Tibial nerve (tissue), 4 donors: Measurements from ENCODE around the gene PDRG1. TPM values are rescaled to one million over a fixed set of nuclear protein-coding genes. Genes with fewer than 3 reads are reported as not detected.

Experiments
- DNase-seq, 2 donors: peaks; one replicate each; pipeline ENCODE4 v3.0.0-alpha.2; 2019; ENCODE audit warnings: low spot score in 2 of 2
- H3K27ac ChIP-seq, 4 donors: fragments of 200-600 bp; sonication (generic) in 3 of 4; one replicate each; pipeline ENCODE4 v1.5.1; 2017 to 2019; ENCODE audit warnings: mild to moderate bottlenecking in 1 of 4
- H3K27me3 ChIP-seq, 2 donors: fragments of 200-600 bp; sonication (generic) in 1 of 2; one replicate each; pipeline versions ENCODE4 v1.5.1 to v1.6.0; 2017 to 2019
- H3K36me3 ChIP-seq, 3 donors: fragments of 200-600 bp; sonication (generic); one replicate each; pipeline ENCODE4 v1.5.1; 2018 to 2019
- H3K4me1 ChIP-seq, 4 donors: fragments of 200-600 bp; sonication (generic) in 3 of 4; one replicate each; pipeline ENCODE4 v1.5.1; 2017 to 2019
- H3K4me3 ChIP-seq, 4 donors: fragments of 200-600 bp; sonication (generic) in 3 of 4; one replicate each; pipeline ENCODE4 v1.5.1; 2017 to 2019; ENCODE audit warnings: mild to moderate bottlenecking in 1 of 4, moderate library complexity in 1 of 4
- H3K9me3 ChIP-seq, 4 donors: fragments of 200-600 bp; sonication (generic) in 3 of 4; one replicate each; pipeline ENCODE4 v1.5.1; 2017 to 2019
- EP300 ChIP-seq, 2 donors: sonication (generic); formaldehyde crosslinking; IDR thresholded peaks; one replicate each; pipeline ENCODE4 v1.6.1; 2017; ENCODE audit warnings: antibody characterized with exemption in 2 of 2, mild to moderate bottlenecking in 1 of 2
- POLR2A ChIP-seq, 2 donors: fragments of 450-650 bp; IDR thresholded peaks; one replicate each; pipeline ENCODE4 v1.6.1; 2017; ENCODE audit warnings: antibody characterized with exemption in 2 of 2, mild to moderate bottlenecking in 2 of 2, moderate library complexity in 2 of 2
- WGBS, 2 donors: methylation state at CpG; one replicate each; pipeline ENCODE4 v1.1.5; 2018; 5-methylcytosine and 5-hydroxymethylcytosine counted together
- total RNA-seq, 4 donors: library from RNA; depleted of rRNA; stranded (reverse); fragments of >200 nt; gene quantifications; one replicate each; pipeline ENCODE4 v1.1.0, GENCODE V29; 2016
- TF ChIP-seq, protein P1 (sequence below), 5 experiments: fragments of 200-600 bp in 3 of 5; fragments of 450-650 bp in 2 of 5; sonication (generic) in 3 of 5; IDR thresholded peaks; one replicate each; pipeline ENCODE4 v1.5.1; 2016 to 2019; ENCODE audit warnings: antibody characterized with exemption in 5 of 5, mild to moderate bottlenecking in 3 of 5, moderate library complexity in 2 of 5

PDRG1 gene
- 10 to 100 TPM in 3 of 4 donors, 1 to 10 TPM in 1; 9.6 to 15.7 (median 11.0) TPM for total RNA-seq

DNA sequence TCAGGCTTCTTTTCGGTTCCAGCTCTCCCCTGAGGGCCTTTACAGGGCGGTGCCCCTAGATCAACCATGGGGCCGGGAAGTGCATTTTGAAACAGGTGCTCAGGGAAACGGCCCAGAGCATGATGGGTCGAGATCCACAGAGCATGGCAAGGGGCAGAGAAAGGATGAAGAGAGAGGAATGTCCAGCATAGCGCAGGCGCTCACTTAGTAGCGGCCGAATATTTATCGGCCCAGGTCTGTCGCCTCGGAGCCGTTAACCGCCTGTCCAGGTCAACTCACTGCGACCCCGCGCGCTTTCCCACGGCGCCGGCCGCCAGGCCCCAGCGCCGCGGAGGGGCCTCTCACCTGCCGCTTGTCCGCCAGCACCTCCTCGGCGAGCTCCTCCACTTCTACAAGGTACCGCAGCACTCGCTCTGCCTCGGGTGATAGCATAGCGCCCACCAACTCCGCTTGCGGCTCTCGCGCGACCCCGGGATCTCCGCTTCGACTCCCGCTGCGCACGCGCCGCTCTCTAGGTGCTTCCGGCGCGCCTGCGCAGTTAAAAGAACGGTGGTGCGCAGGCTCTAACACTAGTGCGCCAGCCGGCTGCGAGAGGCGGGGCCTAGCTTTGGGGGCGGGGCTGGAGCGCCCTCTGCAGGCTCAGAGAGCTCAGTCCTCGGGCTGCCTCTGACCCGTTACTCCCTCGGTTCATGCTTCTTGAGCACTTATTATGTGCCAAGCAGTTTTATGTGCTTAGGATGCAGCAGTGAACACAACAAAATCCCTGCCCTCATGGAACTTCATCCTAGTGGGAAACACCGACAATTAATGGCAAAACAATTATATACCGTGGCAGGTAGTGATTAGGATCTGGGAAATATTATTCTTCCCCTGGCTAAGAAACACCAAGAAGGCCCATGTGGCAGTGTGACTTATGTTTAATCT, at the start of gene PDRG1:
Gene PDRG1 (minus strand): TSS at position 517 of the 924 bp plus-strand sequence. CDS start 85 bp downstream, at position 432.
- Histone ChIP-seq H3K4me3 (peak within 1 kb of the TSS; percentile 89 to 95 (median 92)), H3K9me3 (peaks cover 0 to 6% (median 0%) of the 10 kb centered on the region in 4 donors), H3K4me1 (peaks cover 0 to 25% (median 10%) of the 10 kb centered on the region in 4 donors), H3K36me3 (peaks cover 0 to 37% (median 3%) of the 10 kb centered on the region in 3 donors), H3K27me3 (no peaks in the 10 kb centered on the region), H3K27ac (peak within 1 kb of the TSS; percentile 64 to 90 (median 83))
- 0% methylated on average over 24 to 33 of the region's 63 CpGs for WGBS, 2 donors
- peak; percentile 91 to 92 for DNase-seq
- TF ChIP-seq, protein P1, sequence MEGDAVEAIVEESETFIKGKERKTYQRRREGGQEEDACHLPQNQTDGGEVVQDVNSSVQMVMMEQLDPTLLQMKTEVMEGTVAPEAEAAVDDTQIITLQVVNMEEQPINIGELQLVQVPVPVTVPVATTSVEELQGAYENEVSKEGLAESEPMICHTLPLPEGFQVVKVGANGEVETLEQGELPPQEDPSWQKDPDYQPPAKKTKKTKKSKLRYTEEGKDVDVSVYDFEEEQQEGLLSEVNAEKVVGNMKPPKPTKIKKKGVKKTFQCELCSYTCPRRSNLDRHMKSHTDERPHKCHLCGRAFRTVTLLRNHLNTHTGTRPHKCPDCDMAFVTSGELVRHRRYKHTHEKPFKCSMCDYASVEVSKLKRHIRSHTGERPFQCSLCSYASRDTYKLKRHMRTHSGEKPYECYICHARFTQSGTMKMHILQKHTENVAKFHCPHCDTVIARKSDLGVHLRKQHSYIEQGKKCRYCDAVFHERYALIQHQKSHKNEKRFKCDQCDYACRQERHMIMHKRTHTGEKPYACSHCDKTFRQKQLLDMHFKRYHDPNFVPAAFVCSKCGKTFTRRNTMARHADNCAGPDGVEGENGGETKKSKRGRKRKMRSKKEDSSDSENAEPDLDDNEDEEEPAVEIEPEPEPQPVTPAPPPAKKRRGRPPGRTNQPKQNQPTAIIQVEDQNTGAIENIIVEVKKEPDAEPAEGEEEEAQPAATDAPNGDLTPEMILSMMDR (IDR thresholded peaks at IDR 0.05) = peak; percentile 92 to 98 (median 94)
- TF ChIP-seq EP300 (IDR thresholded peaks at IDR 0.05) (peak; percentile 94 to 95), POLR2A (IDR thresholded peaks at IDR 0.05) (peak; percentile 39 to 74)

DNA sequence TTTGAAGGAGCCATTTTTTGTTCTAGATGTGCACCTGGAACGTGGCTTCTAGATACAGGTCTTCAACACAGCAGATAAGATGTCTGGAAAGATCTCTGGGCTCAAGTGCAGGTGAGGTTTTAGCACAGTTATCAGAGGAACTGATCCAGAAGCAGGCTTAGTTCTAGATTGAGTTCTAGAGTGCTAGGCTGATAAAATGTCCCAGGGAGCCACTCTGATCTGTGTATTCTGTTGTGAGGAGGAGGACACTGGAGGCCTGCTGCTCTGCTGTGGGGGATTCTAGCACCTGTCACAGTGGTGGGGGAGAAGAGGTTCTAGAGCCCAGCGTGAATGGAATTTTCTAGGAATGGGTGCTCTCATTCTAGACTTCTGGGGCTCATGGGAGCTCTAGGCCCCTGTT, 46.4 kb upstream of the PDRG1 start:
- 51 to 56% methylated on average over 2 of the region's 2 CpGs for WGBS, 2 donors
- H3K27ac ChIP-seq = no peak overlapping the region
- DNase-seq = no peak
- TF ChIP-seq, protein P1 (IDR thresholded peaks at IDR 0.05) = no peak
- TF ChIP-seq EP300 (IDR thresholded peaks at IDR 0.05) = no peak
- TF ChIP-seq POLR2A (IDR thresholded peaks at IDR 0.05) = no peak
- no peak overlapping the region for H3K4me3 ChIP-seq
- H3K9me3 ChIP-seq = no peaks in the 10 kb centered on the region
- H3K27me3 ChIP-seq = peaks cover 0 to 38% of the 10 kb centered on the region in 2 donors
- peaks cover 0 to 5% (median 0%) of the 10 kb centered on the region in 4 donors for H3K4me1 ChIP-seq
- no peaks in the 10 kb centered on the region for H3K36me3 ChIP-seq

DNA sequence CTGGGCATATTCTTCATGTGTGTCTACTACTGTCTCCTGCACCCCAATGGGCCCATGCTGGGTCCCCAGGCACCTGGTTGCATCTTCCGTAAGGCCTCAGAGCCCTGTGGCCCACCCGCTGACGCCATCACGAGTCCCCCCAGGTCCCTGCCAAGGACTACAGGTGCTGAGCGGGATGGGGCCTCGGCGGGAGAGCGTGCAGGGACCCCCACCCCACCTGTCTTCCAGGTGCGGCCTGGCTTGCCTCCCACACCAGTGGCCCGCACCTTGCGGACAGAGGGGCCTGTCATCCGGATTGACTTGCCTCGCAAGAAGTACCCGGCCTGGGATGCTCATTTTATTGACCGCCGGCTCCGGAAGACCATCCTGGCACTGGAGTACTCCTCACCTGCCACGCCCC, 45.1 kb upstream of the PDRG1 start:
- Histone ChIP-seq H3K9me3 (no peaks in the 10 kb centered on the region), H3K4me3 (no peak overlapping the region), H3K36me3 (no peaks in the 10 kb centered on the region), H3K4me1 (peaks cover 0 to 5% (median 0%) of the 10 kb centered on the region in 4 donors), H3K27me3 (peaks cover 0 to 40% of the 10 kb centered on the region in 2 donors), H3K27ac (no peak overlapping the region)
- WGBS, 2 donors = 96 to 97% methylated on average over 15 to 17 of the region's 18 CpGs
- TF ChIP-seq, protein P1 (IDR thresholded peaks at IDR 0.05) = no peak
- TF ChIP-seq POLR2A (IDR thresholded peaks at IDR 0.05) (no peak), EP300 (IDR thresholded peaks at IDR 0.05) (no peak)
- DNase-seq = no peak

DNA sequence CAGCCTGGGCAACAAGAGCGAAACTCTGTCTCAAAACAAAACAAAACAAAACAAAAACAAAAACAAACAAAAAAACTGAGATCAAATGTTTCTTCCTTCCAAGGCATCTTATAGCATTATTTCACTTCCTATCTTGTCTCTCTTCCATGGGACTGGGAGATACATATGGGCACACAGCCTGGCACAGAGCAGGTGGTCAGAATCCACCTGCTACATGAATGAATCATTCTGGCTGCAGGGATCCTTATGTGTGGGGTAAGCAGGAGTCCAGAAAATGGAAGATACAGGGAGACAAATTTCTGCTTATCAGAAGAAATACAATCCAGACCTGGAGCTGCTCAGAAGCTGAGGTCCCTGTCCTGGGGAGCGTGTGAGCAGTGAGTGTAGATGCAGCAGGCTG, 40.2 kb upstream of the PDRG1 start:
- TF ChIP-seq EP300 (IDR thresholded peaks at IDR 0.05) (no peak), POLR2A (IDR thresholded peaks at IDR 0.05) (no peak)
- TF ChIP-seq, protein P1 (IDR thresholded peaks at IDR 0.05) = no peak
- DNase-seq = no peak
- Histone ChIP-seq H3K9me3 (no peaks in the 10 kb centered on the region), H3K27me3 (peaks cover 0 to 37% of the 10 kb centered on the region in 2 donors), H3K4me1 (peaks cover 0 to 5% (median 0%) of the 10 kb centered on the region in 4 donors), H3K4me3 (no peak overlapping the region), H3K36me3 (no peaks in the 10 kb centered on the region), H3K27ac (no peak overlapping the region)
- 86 to 90% methylated on average over 2 of the region's 2 CpGs for WGBS, 2 donors

DNA sequence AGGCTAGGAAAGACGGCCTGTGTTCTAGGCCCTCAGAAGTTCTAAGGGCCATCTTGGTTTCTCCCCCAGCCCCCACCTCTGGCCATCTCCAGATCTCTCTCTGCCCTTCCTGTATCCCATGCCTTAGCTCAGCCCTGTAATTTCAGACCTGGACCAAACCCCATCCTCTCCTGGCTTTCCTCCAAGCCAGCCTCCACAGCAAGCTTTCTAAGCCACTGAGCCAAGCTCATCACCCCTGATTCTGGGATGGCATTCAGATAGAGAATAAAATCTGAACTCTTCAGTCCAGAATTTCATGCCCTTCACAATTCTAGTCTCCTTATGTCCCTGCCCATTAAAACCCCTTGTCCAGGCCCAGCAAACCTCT, 39.5 kb upstream of the PDRG1 start:
- Histone ChIP-seq H3K4me3 (no peak overlapping the region), H3K4me1 (peaks cover 0 to 5% (median 0%) of the 10 kb centered on the region in 4 donors), H3K36me3 (no peaks in the 10 kb centered on the region), H3K9me3 (no peaks in the 10 kb centered on the region), H3K27me3 (peaks cover 0 to 33% of the 10 kb centered on the region in 2 donors), H3K27ac (no peak overlapping the region)
- DNase-seq = no peak
- 33 to 43% methylated on average over 1 of the region's 1 CpG for WGBS, 2 donors
- no peak for TF ChIP-seq EP300 (IDR thresholded peaks at IDR 0.05)
- TF ChIP-seq, protein P1 (IDR thresholded peaks at IDR 0.05) = no peak
- TF ChIP-seq POLR2A (IDR thresholded peaks at IDR 0.05) = no peak
